ENCODE measurements around the gene CALML3.

The CALML3 gene

GRCh38 chr10:5538892-5539651, 14.3 kb downstream of the CALML3 start:
- DNase-seq (ENCODE audit: low spot score): no peak

DNA sequence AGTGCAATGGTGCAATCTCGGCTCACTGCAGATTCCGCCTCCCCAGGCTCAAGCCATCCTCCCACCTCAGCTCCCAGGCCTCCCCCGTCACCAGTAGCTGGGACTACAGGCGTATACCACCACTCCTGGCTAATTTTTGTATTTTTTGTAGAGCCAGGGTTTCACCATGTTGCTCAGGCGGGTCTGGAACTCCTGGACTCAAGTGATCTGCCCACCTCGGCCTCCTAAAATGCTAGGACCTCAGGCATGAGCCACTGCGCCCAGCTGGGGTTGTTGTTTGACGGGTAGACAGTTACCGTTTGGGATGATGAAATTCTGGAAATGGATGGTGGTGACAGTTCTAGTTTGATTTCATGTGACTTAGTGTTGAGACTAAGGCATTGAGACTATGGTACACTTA, 15.3 kb downstream of the CALML3 start:
- DNase-seq (ENCODE audit: low spot score): no peak

DNA sequence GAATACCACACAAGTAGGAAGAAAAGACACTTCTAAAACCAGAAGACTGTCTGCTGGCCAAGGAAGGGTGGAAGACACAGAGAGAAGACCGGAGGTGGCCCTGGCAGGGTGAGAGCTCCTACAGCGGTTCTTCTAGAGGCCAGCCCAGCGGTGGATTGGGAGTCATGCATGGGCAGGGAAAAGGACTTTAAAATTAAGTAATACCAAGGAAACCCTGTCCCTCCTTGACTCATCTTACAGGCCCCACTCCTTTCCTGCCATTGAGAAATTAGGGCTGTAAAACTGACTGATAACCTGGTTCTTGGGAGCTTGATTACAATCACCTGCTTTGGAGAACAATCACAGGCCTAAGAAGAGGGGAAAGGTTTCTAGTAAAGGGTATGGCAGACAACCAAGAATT, 16.1 kb downstream of the CALML3 start:
- no peak for DNase-seq (ENCODE audit: low spot score)

DNA sequence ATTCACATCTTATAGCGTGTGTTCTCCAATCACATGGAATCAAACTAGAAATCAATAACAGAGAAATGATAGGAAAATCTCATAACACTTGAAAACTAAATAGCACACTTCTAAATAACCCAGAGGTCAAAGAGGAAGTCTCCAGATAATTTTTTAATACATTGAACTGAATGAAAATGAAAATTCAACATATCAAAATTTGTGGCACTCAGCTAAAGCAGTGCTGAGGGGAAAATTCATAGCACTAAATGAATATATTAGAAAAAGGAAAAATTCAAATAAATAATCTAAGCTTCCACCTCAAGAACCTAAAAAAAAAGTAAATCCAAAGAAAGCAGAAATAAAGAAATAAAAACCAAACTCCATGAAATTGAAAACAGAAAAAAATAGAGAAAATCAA, 17.3 kb downstream of the CALML3 start:
- DNase-seq (ENCODE audit: low spot score): no peak

DNA sequence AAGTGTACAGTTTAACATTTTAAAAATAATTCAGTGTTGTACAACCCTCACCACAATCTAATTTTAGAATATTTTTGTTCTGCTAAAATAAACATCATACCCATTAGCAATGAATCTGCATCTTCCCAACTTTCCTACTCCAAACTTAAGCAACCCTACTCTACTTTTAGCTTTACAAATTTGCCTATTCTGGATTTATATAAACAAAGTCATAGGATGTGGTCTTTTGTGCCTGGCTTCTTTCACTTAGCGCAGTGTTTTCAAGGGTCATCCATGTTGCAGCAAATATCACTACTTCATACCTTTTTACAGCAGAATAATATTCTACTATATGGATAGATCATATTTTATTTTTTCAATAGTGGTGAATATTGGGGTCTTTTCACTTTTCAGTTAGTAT, 18.9 kb downstream of the CALML3 start:
- no peak for DNase-seq (ENCODE audit: low spot score)

- no peak for DNase-seq (ENCODE audit: low spot score)
Observed at GRCh38 chr10:5544216-5544805, 19.6 kb downstream of the CALML3 start.

GRCh38 chr10:5545011-5545410, 20.2 kb downstream of the CALML3 start:
- DNase-seq (ENCODE audit: low spot score): no peak

- DNase-seq (ENCODE audit: low spot score): no peak
Observed at GRCh38 chr10:5545426-5545777, 20.6 kb downstream of the CALML3 start.

GRCh38 chr10:5545778-5546710, 21.3 kb downstream of the CALML3 start:
- no peak for DNase-seq (ENCODE audit: low spot score)

DNA sequence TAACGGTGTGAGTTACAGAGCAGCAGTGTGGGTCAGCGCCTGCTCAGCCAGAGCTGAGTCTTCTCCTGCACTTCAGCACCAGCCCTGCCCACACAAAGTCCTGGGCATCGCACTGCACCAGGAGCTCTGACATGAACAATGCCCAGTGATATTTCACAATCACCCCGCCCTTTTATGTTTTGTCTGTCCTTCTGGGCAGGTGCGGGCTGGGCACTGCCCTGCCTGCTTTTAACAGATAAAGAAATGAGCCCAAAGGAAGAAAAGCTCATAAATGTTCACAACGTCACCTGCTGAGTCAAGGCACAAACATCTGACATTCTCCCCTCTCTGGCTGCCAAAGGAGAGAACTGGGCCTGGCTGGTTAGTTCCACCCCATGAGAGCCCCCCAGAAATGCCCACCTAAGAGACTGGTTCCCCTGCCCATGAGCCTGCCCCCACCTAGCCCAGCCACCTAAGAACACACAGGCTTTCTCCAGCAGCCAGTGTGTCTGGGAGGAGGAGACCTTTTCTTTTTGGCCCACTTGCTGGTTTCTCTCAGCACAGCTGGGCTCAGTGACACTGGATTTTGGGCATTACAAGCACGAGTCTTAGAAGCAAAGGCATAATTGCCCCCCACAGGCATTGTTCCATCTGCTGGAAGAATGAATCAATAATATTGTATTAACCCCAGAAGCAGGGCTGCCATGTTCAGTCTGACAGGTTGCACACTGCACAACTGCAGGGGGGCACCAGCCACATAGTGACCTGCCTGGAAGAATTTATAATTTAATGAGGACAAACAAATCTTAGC, 22.3 kb downstream of the CALML3 start:
- DNase-seq (ENCODE audit: low spot score): no peak

DNA sequence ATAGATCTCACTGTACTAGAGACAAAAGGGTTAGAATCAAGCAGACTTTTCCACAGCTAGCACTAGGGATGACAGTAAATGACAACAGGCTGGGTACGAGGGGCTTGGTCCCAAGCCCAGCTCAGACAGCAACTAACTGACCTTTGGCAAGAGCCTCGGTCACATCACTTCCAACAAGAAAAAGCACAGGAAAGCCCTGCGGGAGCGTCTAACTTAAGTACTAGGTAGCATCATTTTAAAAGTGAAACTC, 22.8 kb downstream of the CALML3 start:
- DNase-seq (ENCODE audit: low spot score): no peak

DNA sequence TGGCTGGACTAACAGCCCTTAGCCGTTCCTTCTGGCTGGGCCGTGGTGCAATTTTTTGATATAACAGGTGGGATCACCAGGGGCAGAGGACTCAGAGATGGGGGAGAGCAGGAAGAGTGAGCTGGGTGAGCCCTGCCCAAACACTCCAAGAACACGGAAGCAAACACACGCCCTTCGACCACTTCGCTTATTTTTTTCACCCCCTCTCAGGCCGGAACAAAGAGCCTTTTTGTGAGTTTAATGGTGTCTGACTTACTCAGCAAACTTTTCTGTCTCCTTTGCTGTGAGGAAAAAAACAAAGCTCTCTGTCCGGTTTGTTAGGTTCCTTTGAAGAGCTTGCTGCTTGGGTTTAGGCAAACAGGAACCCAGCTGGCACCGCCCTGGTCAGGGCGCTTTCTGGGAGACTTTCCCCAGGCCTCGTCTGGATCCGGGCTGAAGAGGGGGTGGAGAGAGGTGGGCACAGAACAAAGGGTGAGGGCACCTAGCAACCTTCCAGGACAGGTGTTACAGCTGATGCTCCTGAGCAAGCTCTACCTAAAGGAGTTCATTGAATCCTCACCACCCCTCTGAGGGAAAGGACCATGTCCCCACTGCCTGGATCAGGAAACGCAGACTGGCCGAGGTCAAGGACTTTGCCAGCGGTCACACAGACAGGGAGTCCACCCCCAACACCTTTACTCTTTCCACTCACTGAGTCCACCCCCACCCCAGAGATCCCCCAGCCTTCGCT, 23.3 kb downstream of the CALML3 start:
- no peak for DNase-seq (ENCODE audit: low spot score)

DNA sequence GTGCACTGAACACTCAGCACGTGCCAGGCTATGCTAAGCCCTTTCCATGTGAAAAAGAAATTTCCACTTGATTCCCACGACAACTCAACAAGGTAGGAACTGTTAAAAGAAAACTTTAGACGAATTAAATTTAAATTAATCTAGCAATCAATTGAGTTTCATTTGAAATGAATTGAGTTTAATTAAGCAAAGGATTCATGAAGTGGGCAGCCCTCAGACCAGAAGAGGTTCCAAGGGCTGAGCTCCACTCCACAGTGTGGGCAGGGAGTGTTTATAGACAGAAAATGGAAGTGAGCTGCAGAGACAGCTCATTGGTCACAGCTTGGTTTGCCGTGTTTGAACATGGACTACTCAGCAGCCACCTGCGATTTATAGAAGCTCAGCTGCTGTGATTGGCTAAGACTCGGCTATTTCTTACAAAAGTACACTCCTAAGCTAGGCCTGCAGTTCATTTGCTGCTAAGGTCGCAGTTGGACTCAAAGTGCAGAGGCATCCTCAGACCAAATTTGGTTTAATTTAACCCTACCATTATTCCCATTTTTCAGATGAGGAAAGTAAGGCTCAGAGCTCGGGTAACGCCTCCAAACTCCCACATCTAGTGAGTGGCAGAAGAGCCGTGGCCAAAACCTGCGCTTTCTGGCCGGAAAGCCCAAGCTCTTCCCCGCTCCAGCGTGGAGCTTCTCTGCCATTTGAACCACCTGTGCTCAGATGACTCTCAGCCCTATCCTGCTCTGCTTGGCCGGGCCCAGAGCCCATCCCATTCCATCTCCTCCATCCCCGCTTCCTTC, 24.9 kb downstream of the CALML3 start:
- DNase-seq (ENCODE audit: low spot score): no peak

GRCh38 chr10:5550250-5550545, 25.4 kb downstream of the CALML3 start:
- no peak for DNase-seq (ENCODE audit: low spot score)

- DNase-seq (ENCODE audit: low spot score): no peak
Observed at GRCh38 chr10:5550621-5551530, 26.1 kb downstream of the CALML3 start.

DNA sequence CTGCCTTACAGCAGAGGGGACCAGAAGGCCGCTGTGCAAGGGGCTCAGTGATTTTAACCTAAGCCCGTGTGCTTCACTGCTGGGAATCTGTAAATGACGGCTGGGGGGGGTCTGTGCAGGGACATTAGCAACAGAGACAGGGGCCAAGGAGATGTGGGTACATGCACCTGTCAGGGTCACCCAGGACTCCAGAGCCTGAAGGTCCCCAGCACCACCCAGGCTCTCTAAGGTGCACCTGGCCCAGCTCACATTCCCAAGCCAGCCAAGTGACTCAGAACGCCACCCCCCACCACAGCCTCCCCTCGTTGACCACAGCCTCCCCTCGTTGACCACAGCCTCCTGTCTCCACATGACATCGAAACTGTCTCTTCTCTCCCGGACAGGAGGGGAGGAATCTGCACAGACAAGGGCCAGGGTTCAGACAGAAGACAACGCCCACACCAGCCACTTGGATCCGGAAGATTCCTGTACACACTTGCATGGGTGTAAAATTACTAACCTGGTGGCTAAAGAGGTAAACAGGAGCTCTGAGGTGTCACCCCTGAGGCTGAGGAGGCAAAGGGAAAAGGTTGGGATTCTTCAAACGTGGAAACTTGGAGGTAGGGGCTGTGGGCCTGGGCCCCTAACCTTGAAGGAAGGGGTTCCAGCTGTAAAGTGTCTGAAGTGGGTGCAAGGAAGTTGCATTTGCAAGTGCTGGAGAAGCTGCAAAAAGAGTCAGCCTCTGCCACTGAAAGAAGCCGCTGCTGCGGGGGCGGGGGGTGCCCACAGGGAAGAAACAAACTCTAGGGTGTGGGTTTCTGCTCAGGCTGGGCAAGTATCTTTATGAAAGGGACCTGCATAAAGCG, 27.0 kb downstream of the CALML3 start:
- DNase-seq (ENCODE audit: low spot score): no peak

- DNase-seq (ENCODE audit: low spot score): no peak
Observed at GRCh38 chr10:5552376-5553321, 27.9 kb downstream of the CALML3 start.
